HG03565 (cell line): ENCODE data around the gene PHLDB2.

Experiments used
- ATAC-seq: cut with Tn5 transposase; IDR thresholded peaks from one replicate; pipeline ENCODE4 v1.9.1; 2021; ENCODE audit warnings: mild to moderate bottlenecking, moderate library complexity; ENCODE audit not compliant: unreplicated experiment

PHLDB2 gene

DNA sequence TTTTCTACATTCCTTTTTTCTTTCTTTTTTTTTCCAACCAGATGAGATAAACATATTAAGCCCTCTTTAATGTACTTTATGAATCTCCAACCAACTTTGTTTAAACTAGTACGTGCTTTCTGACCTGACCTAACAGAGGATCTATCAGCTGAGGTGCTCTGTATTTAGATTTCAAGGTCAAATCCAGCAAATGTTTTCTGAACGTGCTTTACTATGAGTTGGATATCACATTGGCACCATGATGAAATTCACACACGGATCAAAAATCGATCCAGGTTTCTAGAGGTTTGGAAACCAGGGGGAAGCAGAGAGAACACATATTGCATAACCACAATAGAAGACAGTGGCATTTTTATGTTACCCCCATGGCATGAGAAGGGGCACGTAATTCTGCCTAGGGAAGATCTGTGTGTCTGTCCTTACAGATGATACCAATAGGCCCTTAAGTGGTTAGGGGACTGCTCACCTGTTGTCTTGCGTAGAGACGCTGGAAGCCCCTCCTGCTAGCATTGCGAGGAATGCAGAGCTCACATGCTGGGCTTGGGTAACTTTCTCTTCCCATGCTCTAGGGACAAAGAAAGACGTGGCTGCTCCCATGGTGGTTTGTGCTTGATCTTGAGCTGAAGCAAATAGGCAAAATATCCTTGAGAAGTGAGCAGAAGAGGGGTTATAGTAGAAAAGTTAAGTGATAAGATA lies 60.5 kb downstream of the PHLDB2 start:
- no peak for ATAC-seq

DNA sequence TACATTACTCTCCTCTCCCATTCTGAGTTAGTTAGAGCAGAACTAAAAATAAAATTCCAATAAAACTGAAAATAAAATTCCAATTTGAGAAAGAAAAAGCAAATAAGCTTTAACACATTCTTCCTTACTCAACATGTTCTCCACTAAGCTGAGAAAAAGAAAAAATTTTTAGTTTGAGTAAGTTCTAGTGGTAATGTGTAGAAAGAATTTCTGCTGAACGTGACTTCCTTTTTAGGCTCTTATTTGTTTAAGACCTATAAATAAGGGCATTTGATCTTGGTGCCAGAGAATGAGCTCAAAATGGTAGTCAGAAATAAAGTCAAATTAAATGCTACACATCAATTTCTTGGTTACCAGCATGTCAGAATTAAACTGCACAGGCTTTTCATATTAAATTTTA lies 62.1 kb downstream of the PHLDB2 start:
- no peak for ATAC-seq

DNA sequence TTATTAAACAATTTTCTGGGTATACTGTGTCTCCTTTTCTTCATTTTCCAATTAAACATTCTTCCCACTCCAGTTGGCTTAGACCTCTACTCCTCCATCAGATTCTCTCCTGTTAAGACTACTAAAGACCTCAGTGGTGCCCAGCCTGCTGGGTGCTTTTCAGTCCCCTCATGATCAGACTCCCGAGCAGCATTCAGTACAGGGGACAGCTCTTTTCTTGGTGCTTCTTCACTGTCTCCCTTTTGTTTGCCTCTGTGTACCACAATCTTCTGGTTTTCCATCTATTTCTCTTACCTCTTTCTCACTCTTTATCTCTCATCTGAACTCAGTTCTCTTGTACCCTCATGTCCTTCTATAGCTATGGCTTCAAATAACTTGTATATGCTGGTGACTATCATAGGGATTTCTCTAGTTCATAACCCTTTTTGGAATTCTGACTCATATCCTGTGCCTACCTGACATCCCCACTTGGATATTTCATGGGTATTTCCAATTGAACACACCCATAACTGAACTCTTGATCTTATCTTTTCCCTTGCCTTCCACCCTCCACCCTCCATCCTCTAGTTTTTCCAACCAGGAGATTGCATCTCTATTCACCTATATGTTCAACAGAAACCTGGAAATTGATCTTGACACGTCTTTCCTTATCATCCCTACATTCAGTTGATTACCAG lies 64.2 kb downstream of the PHLDB2 start:
- ATAC-seq: no peak

DNA sequence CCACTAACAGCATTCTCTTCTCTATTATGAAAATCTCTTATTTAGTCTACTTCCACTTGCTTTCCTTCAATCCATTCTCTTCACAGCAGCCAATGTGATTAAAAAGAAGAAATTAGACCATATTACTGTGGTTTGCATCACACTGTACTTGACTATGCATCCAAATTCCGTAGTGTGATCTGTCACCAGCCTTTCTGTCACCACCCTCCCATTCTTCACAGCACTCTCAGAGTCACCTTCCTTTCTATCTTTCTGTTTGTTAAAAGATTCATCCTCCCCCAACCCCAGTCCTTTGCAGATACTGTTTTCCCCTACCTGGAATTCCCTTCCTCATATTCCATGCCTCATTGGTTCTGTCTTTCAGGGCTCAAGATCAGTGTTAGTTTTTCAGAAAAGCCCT lies 64.7 kb downstream of the PHLDB2 start:
- ATAC-seq: no peak

DNA sequence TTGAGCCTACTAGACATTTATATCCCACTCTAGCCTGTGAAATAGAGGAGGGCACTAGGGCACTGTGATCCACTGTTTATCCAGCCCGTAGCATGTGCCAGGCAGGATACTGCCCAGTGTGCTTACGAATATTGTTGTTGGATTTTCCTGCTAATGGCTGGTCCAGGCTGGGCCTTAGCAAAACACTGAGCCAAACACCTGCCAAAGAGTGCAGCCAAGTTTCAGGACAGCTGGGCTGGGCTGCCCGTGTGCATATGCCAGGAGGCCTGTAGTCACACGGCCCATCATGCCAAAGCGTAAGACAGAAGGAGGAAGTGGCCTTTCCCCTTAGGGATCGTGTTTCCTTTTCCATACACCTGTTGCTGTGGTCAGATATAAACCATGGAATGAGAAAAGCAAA lies 65.2 kb downstream of the PHLDB2 start:
- ATAC-seq: no peak

DNA sequence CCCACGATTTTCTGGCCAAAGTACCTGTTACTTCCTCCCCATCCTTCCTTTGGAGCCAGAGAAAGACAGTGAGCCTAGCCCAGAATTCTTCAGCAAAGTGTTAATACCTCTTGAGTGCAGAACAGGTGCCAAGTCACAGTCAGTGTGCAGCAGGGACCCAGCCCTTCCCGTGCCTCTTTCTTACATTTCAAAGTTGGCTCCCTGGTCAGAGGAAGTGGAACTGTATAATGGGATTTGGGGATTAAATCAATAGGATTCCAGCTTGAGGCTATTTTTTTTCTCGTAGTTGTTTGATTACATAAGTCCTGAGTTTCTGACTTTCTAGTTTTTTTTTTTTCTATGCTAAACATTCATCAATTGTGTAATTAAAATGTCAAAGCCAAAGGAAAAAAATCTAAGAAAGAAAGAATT lies 67.2 kb downstream of the PHLDB2 start:
- no peak for ATAC-seq

DNA sequence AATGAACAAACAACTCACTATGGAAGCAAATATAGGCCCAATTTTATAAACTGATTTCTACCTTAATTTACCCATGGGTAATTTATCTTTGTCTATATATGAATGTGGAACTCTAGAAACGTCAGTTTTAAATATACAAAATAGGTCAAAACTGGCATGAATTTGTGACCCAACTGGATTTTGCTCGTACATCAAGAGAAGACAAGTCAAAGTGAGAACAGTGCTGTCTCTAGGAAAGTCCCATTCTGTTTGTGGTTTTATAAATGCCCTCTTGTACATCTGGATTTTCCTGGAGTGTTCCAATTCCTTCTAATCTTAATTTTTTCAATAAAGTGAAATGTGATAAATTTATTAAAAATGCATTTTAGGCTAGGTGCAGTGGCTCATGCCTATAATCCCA lies 69.5 kb downstream of the PHLDB2 start:
- ATAC-seq: peak; percentile 46

DNA sequence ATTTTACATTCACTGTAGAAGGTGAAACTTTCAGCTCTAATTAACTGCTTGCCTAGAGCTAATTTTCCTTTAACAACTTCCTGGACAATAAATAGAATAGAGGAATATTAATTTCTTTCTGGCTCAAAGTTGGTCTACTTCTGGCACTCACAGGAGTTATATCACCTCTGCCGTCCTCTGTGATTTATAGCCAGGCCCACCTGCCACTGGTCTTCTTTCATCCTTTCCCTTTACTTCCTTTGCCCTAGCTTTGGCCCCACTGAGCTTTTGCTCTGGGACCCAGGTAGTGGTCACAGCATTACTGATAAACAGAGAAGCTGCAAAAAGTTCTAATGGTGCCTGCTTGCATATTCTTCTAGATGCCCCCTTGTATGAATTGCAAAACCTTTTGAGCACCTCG lies 70.4 kb downstream of the PHLDB2 start:
- no peak for ATAC-seq

DNA sequence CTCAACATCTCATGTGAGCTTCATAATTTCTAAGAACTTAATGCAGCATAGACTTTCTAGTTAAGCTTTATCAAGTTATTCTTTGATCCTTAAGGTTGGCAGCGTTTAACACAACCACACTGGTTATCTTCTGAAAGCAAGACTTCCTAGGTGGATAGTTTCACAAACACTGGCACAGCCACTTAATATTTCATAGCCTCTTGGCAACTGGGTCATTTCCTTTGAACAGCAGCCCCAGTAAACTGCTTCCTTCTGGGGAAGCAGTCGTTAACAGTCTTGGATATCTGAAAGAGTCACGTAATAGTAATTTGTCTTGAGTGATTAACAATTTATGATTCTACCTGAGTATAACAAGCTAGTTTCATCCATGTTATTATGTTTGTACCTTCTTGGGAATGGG lies 73.9 kb downstream of the PHLDB2 start:
- ATAC-seq: no peak

DNA sequence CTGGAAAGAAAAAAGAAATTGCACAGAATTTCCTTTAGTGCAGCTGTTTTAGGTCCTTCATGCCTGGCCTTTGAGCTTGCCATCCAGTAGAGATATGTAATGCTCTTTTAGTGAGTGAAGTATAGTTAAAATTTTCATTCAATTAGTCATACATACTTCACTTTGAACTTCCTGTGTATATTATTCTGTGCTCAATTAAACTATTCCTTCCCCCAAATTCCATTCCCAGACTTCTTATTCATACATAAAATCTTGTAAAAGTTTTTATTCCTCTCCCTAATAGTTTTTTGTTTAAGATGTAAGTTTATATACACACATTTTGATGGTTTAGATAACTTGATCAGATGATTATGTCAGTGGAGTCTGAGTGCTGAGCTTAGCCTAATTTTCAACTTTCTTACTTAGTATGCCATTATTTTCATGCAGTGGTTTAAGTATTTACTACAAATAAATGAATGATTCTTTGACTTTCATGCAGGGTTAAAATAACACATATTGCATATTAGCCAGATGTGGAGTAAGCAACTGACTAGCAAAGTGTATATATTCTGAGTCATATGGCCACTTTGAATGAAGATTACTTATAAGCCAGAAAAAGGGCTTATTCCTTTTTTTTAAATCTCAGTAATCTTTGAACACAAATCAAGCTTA lies 77.3 kb downstream of the PHLDB2 start:
- ATAC-seq: no peak

DNA sequence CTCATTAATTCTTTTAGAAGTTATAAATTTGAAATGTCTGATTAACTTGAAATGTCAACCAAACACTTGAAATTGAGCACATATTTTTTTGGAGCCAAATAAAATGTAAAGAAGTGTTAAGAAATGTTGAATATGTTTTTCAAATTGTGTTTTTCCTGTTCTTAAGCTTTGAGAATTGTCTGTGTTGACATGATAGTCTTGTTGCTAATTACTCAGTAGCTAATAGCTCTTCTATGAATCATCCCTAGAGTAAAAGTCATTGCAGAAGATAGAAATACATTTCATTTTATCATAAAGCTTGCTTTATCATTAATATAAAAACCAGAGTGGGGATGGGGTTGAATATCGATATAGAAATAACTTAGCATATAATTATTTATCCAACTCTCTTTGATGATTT lies 77.9 kb downstream of the PHLDB2 start:
- ATAC-seq: no peak

DNA sequence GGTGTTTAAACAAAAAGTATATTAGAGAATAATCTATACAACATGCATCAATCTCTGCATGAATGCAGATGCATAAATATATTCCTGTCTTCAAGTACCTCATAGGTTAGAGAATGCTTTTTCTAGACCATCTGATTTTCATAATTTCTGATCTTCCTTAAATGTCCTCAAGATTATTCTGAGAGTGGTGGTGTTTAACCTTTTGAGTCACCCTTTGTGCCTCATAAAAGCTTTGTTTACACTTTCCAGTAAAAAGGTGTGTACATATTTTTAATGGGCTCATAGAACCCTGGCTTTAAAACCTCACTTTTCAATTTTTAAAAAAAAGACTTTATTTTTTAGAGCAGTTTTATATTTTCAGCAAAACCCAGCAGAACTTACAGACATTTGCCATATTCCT lies 78.8 kb downstream of the PHLDB2 start:
- ATAC-seq: no peak

DNA sequence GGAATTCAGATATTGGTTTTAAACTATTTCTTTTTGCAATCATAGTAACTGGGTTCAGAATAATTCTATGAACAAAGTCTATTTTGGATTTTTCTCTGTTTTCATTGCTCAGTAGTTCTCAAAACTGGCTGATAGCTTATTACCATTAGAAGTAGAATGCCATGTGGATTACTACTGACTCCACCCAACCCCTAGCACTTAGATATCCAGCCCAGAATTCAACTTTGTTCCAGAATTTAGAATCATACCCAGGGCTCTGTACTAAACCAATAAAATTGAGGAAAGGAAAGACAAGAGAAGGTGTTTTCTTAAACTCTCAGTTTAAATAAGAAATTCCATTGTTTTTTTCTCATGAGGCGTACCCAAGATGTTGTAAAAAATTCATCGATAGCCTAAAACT lies 80.8 kb downstream of the PHLDB2 start:
- ATAC-seq: no peak

DNA sequence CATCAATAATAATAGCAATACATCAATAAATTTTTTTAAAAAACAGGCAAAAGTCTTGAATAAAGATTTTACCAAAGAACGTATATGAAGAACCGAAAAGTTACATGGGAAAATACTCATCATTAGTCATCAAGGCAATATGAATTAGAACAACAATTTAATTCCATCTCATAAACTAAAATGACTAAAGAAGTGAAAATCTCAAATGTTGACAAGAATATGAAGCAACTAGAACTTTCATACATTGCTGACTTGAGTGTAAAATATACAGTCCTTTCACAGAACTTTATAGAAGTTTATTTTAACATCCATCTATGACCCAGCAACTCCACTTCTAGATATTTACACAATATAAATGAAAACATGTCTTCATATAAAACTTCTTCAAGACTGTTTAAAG lies 84.5 kb downstream of the PHLDB2 start:
- no peak for ATAC-seq

DNA sequence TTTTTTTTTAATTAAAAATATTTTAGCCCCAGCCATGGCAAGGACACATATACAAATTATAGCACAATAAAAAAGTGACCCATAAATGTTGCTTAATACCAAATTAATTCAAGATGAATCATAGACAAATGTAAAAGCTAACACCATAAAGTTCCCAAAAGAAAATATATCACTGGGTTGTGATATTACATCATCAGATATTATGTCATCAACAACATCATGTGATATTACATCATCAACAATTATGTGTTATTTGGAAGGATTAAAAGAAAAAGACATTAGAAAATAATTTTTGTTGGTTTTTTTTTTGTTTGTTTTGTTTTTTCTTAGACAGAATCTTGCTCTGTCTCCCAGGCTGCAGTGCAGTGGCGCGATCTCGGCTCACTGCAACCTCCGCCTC lies 85.3 kb downstream of the PHLDB2 start:
- no peak for ATAC-seq

DNA sequence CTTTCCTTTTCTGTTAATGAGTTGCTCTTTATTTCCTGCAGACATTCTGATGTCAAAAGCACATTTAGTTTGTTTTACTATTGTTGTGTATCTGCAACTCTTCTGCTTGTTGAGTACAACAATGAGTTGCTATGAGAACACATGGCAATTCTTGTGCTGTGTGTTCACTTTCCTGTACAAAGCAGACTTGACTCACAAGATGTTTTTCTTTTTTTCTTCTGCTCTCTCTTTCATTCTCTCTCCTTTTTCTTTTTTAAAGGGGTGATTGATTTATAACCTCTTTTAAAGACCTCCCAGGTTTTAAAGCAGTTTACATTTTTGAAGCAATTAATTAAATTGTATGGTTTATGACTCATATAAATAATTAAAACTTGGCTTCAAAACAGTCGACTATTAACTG lies 88.2 kb downstream of the PHLDB2 start:
- ATAC-seq: no peak

DNA sequence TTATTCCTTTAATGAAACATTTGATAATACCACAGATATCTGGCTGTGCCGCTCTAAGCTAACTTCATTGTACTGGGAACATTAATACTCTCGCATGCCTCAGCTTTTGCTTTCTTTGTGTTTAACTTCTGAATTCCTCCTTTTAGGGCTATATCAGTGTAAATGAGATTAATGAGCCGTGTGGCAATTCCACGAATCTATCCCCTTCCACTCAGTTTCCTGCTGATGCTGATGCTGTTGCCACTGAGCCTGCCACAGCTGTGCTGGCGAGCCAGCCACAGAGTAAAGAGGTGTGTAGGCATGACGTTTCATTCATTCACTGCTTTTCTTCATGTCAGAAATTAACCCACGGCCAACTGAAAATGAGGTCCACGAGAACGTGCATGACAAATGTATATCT lies 89.7 kb downstream of the PHLDB2 start:
- no peak for ATAC-seq

DNA sequence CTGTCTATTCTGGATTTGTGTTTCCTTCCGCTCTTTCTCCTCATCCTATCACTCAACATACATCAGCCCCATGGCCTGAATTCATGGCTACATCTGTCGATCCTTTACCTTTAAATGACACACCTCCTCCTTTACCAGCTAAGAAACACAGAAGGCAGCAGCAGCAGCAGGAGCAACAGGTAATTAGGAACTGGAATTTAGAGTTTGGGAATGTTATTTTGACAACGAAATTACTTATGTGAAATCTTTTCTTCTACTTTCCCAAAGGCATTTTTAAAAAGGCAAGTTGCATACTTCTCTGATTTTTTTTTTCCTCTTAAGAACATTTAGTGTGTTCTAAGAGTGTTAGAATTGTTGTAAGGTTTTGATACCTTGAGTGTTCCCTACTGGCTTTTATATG lies 90.6 kb downstream of the PHLDB2 start:
- ATAC-seq: no peak

DNA sequence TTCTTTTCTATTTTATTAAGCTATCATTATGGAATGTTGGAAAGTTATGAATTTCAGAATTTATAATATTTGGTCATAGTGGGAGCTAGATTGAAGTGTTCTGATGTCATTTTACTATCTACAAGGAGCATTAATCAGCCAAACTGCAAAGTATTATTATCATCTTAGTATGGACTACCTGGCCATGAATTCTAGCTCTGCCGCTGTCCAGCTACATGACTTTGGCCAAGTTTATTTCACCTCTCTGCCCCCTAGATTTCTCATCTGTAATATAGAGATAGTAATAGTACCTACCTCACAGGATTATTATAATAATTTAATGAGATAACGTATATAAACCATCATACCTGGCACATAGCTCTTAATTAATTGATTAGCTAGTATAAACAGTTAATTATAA lies 92.0 kb downstream of the PHLDB2 start:
- no peak for ATAC-seq

DNA sequence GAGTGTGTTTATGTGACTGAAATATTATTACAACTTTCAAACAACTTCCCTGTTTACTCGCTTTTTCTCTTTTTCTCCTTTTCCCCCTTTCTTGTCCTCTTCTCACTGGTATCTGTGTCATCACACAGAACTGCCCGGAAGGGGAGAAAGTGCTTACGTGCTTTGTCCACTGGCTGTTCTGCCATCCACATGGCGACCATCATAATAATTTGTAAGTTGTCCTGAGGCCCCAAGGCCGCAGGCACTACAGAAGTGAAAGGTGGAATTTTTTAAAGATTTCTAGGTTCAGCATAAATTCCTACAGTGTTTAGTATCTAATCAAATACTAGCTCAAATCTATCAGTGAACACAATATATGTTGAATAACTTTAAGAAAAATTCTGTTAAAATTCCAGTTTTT lies 93.0 kb downstream of the PHLDB2 start:
- no peak for ATAC-seq

DNA sequence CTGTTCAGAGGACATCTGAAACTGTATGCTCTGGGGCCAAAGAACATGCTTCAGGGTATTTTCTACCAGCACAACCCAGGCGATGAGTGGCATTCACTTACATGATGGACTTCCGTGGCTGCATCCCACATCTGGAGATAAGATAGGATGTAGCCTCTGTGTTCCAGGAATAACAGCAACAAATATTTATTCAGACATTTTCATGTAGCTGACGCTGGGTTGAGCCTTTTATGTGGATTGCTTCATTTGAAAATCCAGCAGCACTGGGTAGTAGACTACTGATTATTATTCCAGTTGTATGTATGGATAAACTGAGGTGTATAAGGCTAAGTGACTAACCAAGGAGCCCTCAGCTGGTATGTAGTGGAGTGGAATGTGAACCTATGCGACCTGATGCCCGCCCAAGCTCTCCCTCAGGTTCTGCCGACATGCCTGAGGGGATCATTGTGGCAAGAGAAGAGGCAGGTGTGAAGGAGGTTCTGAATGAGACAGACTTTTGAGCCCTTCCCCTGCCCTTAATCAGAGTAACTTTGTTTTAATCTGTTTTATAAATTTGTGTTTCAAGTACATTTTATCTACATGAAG lies 93.9 kb downstream of the PHLDB2 start:
- no peak for ATAC-seq
